GM23338 (cell line): ENCODE data around the gene PNPLA7. TPM values are rescaled to one million over a fixed set of nuclear protein-coding genes. Genes with fewer than 3 reads are reported as not detected.
A peak's percentile ranks its signal among the peaks of the same experiment; 100 is the strongest.

ENCODE experiments used
- ATAC-seq: fragments of 200-7000 bp; cut with Tn5 transposase; 3 replicates; pipeline ENCODE4 v1.9.1; 2020
- DNase-seq: peaks from one replicate; pipeline ENCODE4 v3.0.0-alpha.2; 2015; ENCODE audit warnings: low spot score
- H2AFZ ChIP-seq: fragments of 200-600 bp; sonication (generic); 2 replicates; pipeline ENCODE4 v1.8.0; 2016; ENCODE audit warnings: antibody characterized with exemption, mild to moderate bottlenecking, moderate library complexity
- H3F3A ChIP-seq: fragments of 200-600 bp; sonication (generic); replicated peaks from 2 replicates; pipeline ENCODE4 v1.8.0; 2017; ENCODE audit warnings: antibody characterized with exemption, mixed run types, low read depth
- H3K27ac ChIP-seq: fragments of 200-600 bp; sonication (generic); 2 replicates; pipeline ENCODE4 v1.6.1; 2016; ENCODE audit warnings: low read depth
- H3K27me3 ChIP-seq: fragments of 200-600 bp; sonication (generic); 2 replicates; pipeline ENCODE4 v1.8.0; 2016; ENCODE audit warnings: mild to moderate bottlenecking, mixed run types, moderate library complexity; ENCODE audit not compliant: insufficient read depth
- H3K36me3 ChIP-seq: fragments of 200-600 bp; sonication (generic); 2 replicates; pipeline ENCODE4 v1.8.0; 2016; ENCODE audit warnings: mild to moderate bottlenecking; ENCODE audit not compliant: insufficient read depth
- H3K4me1 ChIP-seq: fragments of 200-600 bp; sonication (generic); 2 replicates; pipeline ENCODE4 v1.8.0; 2016; ENCODE audit warnings: mild to moderate bottlenecking, moderate library complexity; ENCODE audit not compliant: insufficient read depth
- H3K4me2 ChIP-seq: fragments of 200-600 bp; sonication (generic); 2 replicates; pipeline ENCODE4 v1.7.1; 2017; ENCODE audit warnings: mixed run types
- H3K4me3 ChIP-seq: fragments of 200-600 bp; sonication (generic); 2 replicates; pipeline ENCODE4 v1.6.1; 2016; ENCODE audit warnings: mixed run types
- H3K79me2 ChIP-seq: fragments of 200-600 bp; sonication (generic); replicated peaks from 2 replicates; pipeline ENCODE4 v1.8.0; 2017; ENCODE audit warnings: mild to moderate bottlenecking; ENCODE audit not compliant: insufficient read depth
- H3K9me2 ChIP-seq: fragments of 200-600 bp; sonication (generic); 2 replicates; pipeline ENCODE4 v1.8.0; 2017; ENCODE audit not compliant: insufficient read depth
- H4K20me1 ChIP-seq: fragments of 200-600 bp; sonication (generic); replicated peaks from 2 replicates; pipeline ENCODE4 v1.8.0; 2017; ENCODE audit warnings: mild to moderate bottlenecking; ENCODE audit not compliant: insufficient read depth
- H3K27ac Mint-ChIP-seq: 2 replicates; pipeline ENCODE4 v1.8.0; 2020; ENCODE audit warnings: inconsistent platforms, mild to moderate bottlenecking, moderate library complexity, mixed read lengths
- H3K27me3 Mint-ChIP-seq: 3 replicates; pipeline ENCODE4 v1.8.0; 2022; ENCODE audit warnings: low read depth, mild to moderate bottlenecking, moderate library complexity, mixed read lengths, inconsistent platforms; ENCODE audit not compliant: insufficient read depth, poor library complexity
- H3K36me3 Mint-ChIP-seq: 3 replicates; pipeline ENCODE4 v1.8.0; 2021; ENCODE audit warnings: low read depth, mild to moderate bottlenecking, inconsistent platforms, moderate library complexity, mixed read lengths
- H3K4me1 Mint-ChIP-seq: 3 replicates; pipeline ENCODE4 v1.8.0; 2020; ENCODE audit warnings: mild to moderate bottlenecking, inconsistent platforms, mixed read lengths
- H3K4me3 Mint-ChIP-seq: 3 replicates; pipeline ENCODE4 v1.8.0; 2021; ENCODE audit warnings: moderate library complexity, mild to moderate bottlenecking, inconsistent platforms, mixed read lengths
- H3K9me3 Mint-ChIP-seq: 3 replicates; pipeline ENCODE4 v1.8.0; 2020; ENCODE audit warnings: moderate library complexity, mild to moderate bottlenecking, inconsistent platforms, mixed read lengths
- CREB1 ChIP-seq: fragments of 250-450 bp; sonication (Bioruptor Pico); IDR thresholded peaks from 2 replicates; pipeline ENCODE4 v1.5.0; 2020; ENCODE audit warnings: low read depth, mild to moderate bottlenecking, moderate library complexity
- EZH2 ChIP-seq: fragments of 200-600 bp; sonication (generic); IDR thresholded peaks from one replicate; pipeline ENCODE4 v1.8.0; 2017; ENCODE audit warnings: antibody characterized with exemption, mild to moderate bottlenecking, low read depth; ENCODE audit not compliant: unreplicated experiment
- EZH2phosphoT487 ChIP-seq: fragments of 200-600 bp; sonication (generic); IDR thresholded peaks from one replicate; pipeline ENCODE4 v1.8.1; 2018; ENCODE audit warnings: antibody characterized with exemption; ENCODE audit not compliant: unreplicated experiment
- JUNB ChIP-seq: IDR thresholded peaks from one replicate; pipeline ENCODE4 v1.6.1; 2016; ENCODE audit warnings: antibody characterized with exemption; ENCODE audit not compliant: unreplicated experiment
- POLR2AphosphoS5 ChIP-seq: IDR thresholded peaks from 2 replicates; pipeline ENCODE4 v1.6.1; 2016; ENCODE audit warnings: antibody characterized with exemption, low read depth
- STAT1 ChIP-seq: IDR thresholded peaks from one replicate; pipeline ENCODE4 v1.6.1; 2016; ENCODE audit warnings: antibody characterized with exemption; ENCODE audit not compliant: unreplicated experiment
- ZNF114 ChIP-seq: fragments of 250-450 bp; sonication (Bioruptor Pico); IDR thresholded peaks from 2 replicates; pipeline ENCODE4 v1.5.0; 2020; ENCODE audit warnings: mild to moderate bottlenecking, moderate library complexity
- polyA plus RNA-seq: library from polyadenylated mRNA; unstranded; fragments of >200 nt; fragmentation: Nextera tagmentation; extraction: Ambion mirVana; gene quantifications from 2 replicates; pipeline ENCODE4 v1.2.1, GENCODE V29; 2016
- total RNA-seq: library from RNA; depleted of rRNA; stranded (reverse); fragments of >200 nt; shearing (Covaris generic); gene quantifications from 2 replicates; pipeline ENCODE4 v1.2.3, GENCODE V29; 2014
- TF ChIP-seq, protein P1 (sequence below), 2 experiments: fragments of 200-600 bp in 1 of 2; sonication (generic) in 1 of 2; conservative IDR thresholded peaks; 2 replicates each; pipeline versions ENCODE4 v1.5.1 to v1.6.1; 2016 to 2017; ENCODE audit warnings: antibody characterized with exemption in 2 of 2, low read depth in 2 of 2, mild to moderate bottlenecking in 2 of 2, moderate library complexity in 1 of 2
- TF ChIP-seq, protein P2 (sequence below): IDR thresholded peaks from one replicate; pipeline ENCODE4 v1.6.1; 2018; ENCODE audit warnings: antibody characterized with exemption; ENCODE audit not compliant: unreplicated experiment
- TF ChIP-seq, protein P3 (sequence below): IDR thresholded peaks from 2 replicates; pipeline ENCODE4 v1.6.1; 2016; ENCODE audit warnings: antibody characterized with exemption
- TF ChIP-seq, protein P4 (sequence below): fragments of 250-450 bp; sonication (Bioruptor Pico); IDR thresholded peaks from 2 replicates; pipeline ENCODE4 v1.5.0; 2020; ENCODE audit warnings: mild to moderate bottlenecking, moderate library complexity

PNPLA7 gene
- total and polyA plus RNA-seq, 2 experiments from 2014 or later: 0.45 to 0.80 TPM

DNA sequence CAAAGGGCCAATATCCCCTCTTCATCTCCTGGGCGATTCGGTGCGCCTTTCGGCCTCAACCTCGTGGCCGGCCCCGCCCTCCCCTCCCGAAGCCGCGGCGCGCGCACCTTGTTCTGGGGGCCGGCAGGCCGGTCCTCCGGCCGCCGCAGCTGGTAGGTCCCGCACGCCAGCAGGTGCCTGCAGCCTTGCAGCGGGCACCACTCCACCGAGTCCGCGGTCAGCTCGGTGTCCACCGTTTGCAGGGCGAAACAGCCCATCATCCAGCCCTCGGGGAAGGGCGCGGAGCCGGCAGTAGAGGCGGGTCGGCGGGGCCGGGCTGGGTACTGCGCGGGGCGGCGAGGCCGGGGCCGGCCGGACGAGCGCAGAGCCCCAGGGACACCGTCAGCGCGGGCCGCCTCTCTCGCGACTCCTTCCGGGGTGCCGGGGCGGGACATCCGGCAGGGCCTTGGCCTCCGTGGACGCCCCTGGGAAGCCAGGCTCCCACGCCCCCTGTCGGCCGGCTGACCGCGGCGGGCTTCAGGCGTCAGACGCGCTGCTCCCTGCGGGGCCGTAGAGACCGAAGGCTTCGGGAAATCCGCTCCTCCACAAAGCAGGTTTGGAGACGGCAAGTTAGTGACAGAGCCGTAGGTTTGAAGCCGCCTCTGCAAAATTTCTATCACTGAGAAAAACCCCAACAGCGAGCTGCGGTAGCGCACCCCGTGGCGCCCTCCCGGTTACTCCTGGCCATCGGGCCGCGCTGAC is 28.5 kb upstream of the PNPLA7 start, which contains the start of gene DPH7:
Gene DPH7, minus strand, starts transcription at position 408 of the 741 bp plus-strand sequence. Its CDS starts 148 bp downstream, at position 260.
- peaks cover 26% of the 10 kb centered on the region for H4K20me1 ChIP-seq
- H3K27ac ChIP-seq: peak within 1 kb of the TSS; percentile 84
- peak within 1 kb of the TSS; percentile 96 for H3K4me3 ChIP-seq
- H3F3A ChIP-seq: peaks cover 28% of the 10 kb centered on the region; the same call in 1 of the 2 replicates
- Mint-ChIP-seq H3K4me1 (peaks cover 31% of the 10 kb centered on the region), H3K9me3 (no peaks in the 10 kb centered on the region), H3K36me3 (peaks cover 63% of the 10 kb centered on the region), H3K27ac (peak within 1 kb of the TSS; percentile 78), H3K4me3 (peak within 1 kb of the TSS; percentile 91), H3K27me3 (peaks cover 32% of the 10 kb centered on the region)
- 0 out of 2 replicates have a peak within 1 kb of the TSS, but pooled peaks have one; percentile 74 for H2AFZ ChIP-seq
- no peaks in the 10 kb centered on the region for H3K27me3 ChIP-seq
- H3K4me2 ChIP-seq: peak within 1 kb of the TSS; percentile 98
- H3K79me2 ChIP-seq: peaks cover 46% of the 10 kb centered on the region
- peaks cover 20% of the 10 kb centered on the region for H3K36me3 ChIP-seq
- DNase-seq: peak; percentile 97
- peak; percentile 87 for ATAC-seq
- no peak for TF ChIP-seq JUNB
- TF ChIP-seq, protein P1, sequence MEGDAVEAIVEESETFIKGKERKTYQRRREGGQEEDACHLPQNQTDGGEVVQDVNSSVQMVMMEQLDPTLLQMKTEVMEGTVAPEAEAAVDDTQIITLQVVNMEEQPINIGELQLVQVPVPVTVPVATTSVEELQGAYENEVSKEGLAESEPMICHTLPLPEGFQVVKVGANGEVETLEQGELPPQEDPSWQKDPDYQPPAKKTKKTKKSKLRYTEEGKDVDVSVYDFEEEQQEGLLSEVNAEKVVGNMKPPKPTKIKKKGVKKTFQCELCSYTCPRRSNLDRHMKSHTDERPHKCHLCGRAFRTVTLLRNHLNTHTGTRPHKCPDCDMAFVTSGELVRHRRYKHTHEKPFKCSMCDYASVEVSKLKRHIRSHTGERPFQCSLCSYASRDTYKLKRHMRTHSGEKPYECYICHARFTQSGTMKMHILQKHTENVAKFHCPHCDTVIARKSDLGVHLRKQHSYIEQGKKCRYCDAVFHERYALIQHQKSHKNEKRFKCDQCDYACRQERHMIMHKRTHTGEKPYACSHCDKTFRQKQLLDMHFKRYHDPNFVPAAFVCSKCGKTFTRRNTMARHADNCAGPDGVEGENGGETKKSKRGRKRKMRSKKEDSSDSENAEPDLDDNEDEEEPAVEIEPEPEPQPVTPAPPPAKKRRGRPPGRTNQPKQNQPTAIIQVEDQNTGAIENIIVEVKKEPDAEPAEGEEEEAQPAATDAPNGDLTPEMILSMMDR (conservative IDR thresholded peaks at IDR 0.05; ENCODE audit: low read depth in 2 of 2): peak; percentile 76 to 87
- TF ChIP-seq, protein P2, sequence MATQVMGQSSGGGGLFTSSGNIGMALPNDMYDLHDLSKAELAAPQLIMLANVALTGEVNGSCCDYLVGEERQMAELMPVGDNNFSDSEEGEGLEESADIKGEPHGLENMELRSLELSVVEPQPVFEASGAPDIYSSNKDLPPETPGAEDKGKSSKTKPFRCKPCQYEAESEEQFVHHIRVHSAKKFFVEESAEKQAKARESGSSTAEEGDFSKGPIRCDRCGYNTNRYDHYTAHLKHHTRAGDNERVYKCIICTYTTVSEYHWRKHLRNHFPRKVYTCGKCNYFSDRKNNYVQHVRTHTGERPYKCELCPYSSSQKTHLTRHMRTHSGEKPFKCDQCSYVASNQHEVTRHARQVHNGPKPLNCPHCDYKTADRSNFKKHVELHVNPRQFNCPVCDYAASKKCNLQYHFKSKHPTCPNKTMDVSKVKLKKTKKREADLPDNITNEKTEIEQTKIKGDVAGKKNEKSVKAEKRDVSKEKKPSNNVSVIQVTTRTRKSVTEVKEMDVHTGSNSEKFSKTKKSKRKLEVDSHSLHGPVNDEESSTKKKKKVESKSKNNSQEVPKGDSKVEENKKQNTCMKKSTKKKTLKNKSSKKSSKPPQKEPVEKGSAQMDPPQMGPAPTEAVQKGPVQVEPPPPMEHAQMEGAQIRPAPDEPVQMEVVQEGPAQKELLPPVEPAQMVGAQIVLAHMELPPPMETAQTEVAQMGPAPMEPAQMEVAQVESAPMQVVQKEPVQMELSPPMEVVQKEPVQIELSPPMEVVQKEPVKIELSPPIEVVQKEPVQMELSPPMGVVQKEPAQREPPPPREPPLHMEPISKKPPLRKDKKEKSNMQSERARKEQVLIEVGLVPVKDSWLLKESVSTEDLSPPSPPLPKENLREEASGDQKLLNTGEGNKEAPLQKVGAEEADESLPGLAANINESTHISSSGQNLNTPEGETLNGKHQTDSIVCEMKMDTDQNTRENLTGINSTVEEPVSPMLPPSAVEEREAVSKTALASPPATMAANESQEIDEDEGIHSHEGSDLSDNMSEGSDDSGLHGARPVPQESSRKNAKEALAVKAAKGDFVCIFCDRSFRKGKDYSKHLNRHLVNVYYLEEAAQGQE: no peak
- TF ChIP-seq, protein P3, sequence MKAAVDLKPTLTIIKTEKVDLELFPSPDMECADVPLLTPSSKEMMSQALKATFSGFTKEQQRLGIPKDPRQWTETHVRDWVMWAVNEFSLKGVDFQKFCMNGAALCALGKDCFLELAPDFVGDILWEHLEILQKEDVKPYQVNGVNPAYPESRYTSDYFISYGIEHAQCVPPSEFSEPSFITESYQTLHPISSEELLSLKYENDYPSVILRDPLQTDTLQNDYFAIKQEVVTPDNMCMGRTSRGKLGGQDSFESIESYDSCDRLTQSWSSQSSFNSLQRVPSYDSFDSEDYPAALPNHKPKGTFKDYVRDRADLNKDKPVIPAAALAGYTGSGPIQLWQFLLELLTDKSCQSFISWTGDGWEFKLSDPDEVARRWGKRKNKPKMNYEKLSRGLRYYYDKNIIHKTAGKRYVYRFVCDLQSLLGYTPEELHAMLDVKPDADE: peak; percentile 86
- peak; percentile 84 for TF ChIP-seq CREB1 (CRISPR knock-in tag)
- no peak for TF ChIP-seq EZH2
- TF ChIP-seq, protein P4, sequence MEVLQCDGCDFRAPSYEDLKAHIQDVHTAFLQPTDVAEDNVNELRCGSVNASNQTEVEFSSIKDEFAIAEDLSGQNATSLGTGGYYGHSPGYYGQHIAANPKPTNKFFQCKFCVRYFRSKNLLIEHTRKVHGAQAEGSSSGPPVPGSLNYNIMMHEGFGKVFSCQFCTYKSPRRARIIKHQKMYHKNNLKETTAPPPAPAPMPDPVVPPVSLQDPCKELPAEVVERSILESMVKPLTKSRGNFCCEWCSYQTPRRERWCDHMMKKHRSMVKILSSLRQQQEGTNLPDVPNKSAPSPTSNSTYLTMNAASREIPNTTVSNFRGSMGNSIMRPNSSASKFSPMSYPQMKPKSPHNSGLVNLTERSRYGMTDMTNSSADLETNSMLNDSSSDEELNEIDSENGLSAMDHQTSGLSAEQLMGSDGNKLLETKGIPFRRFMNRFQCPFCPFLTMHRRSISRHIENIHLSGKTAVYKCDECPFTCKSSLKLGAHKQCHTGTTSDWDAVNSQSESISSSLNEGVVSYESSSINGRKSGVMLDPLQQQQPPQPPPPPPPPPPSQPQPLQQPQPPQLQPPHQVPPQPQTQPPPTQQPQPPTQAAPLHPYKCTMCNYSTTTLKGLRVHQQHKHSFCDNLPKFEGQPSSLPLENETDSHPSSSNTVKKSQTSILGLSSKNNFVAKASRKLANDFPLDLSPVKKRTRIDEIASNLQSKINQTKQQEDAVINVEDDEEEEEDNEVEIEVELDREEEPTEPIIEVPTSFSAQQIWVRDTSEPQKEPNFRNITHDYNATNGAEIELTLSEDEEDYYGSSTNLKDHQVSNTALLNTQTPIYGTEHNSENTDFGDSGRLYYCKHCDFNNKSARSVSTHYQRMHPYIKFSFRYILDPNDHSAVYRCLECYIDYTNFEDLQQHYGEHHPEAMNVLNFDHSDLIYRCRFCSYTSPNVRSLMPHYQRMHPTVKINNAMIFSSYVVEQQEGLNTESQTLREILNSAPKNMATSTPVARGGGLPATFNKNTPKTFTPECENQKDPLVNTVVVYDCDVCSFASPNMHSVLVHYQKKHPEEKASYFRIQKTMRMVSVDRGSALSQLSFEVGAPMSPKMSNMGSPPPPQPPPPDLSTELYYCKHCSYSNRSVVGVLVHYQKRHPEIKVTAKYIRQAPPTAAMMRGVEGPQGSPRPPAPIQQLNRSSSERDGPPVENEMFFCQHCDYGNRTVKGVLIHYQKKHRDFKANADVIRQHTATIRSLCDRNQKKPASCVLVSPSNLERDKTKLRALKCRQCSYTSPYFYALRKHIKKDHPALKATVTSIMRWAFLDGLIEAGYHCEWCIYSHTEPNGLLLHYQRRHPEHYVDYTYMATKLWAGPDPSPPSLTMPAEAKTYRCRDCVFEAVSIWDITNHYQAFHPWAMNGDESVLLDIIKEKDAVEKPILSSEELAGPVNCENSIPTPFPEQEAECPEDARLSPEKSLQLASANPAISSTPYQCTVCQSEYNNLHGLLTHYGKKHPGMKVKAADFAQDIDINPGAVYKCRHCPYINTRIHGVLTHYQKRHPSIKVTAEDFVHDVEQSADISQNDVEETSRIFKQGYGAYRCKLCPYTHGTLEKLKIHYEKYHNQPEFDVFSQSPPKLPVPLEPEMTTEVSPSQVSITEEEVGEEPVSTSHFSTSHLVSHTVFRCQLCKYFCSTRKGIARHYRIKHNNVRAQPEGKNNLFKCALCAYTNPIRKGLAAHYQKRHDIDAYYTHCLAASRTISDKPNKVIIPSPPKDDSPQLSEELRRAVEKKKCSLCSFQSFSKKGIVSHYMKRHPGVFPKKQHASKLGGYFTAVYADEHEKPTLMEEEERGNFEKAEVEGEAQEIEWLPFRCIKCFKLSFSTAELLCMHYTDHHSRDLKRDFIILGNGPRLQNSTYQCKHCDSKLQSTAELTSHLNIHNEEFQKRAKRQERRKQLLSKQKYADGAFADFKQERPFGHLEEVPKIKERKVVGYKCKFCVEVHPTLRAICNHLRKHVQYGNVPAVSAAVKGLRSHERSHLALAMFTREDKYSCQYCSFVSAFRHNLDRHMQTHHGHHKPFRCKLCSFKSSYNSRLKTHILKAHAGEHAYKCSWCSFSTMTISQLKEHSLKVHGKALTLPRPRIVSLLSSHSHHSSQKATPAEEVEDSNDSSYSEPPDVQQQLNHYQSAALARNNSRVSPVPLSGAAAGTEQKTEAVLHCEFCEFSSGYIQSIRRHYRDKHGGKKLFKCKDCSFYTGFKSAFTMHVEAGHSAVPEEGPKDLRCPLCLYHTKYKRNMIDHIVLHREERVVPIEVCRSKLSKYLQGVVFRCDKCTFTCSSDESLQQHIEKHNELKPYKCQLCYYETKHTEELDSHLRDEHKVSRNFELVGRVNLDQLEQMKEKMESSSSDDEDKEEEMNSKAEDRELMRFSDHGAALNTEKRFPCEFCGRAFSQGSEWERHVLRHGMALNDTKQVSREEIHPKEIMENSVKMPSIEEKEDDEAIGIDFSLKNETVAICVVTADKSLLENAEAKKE: no peak
- TF ChIP-seq STAT1: no peak
- TF ChIP-seq POLR2AphosphoS5: peak; percentile 81
- TF ChIP-seq EZH2phosphoT487: no peak
- TF ChIP-seq ZNF114 (CRISPR knock-in tag): no peak
- peaks cover 20% of the 10 kb centered on the region for H3K4me1 ChIP-seq
- H3K9me2 ChIP-seq: no peaks in the 10 kb centered on the region
